HEK293 (cell line): ENCODE results near the gene GNA12.
A peak's percentile ranks its signal among the peaks of the same experiment; 100 is the strongest.

ENCODE experiments used
- CTCF ChIA-PET: fragments of 350-600 bp; formaldehyde crosslinking; extraction: SDS; loops from one replicate; lab custom pipeline; 2021; ENCODE audit warnings: antibody characterized with exemption; lab: Yijun Ruan, JAX
- POLR2A ChIA-PET: fragments of 300-600 bp; formaldehyde crosslinking; extraction: SDS; loops from one replicate; lab custom pipeline; 2020; ENCODE audit warnings: antibody characterized with exemption, inconsistent platforms; lab: Yijun Ruan, JAX
- H3K27ac ChIP-seq: fragments of 200-500 bp; sonication (Bioruptor generic); 2 replicates; pipeline ENCODE4 v1.5.1; 2014; ENCODE audit warnings: low read depth, low read length, control low read depth, inconsistent platforms; ENCODE audit errors: extremely low read depth
- H3K36me3 ChIP-seq, 2 experiments: fragments of 200-500 bp in 1 of 2; sonication (Bioruptor generic) in 1 of 2; 1 replicate in 1 of 2; 2 replicates in 1 of 2; pipeline ENCODE4 v1.5.1; 2014 to 2017; ENCODE audit warnings: inconsistent platforms in 2 of 2, low read length in 2 of 2; ENCODE audit not compliant: control insufficient read depth in 2 of 2, insufficient read depth in 1 of 2
- H3K4me1 ChIP-seq: fragments of 200-500 bp; sonication (Bioruptor generic); 2 replicates; pipeline ENCODE4 v1.5.1; 2014; ENCODE audit warnings: mild to moderate bottlenecking, low read length, inconsistent platforms; ENCODE audit not compliant: control insufficient read depth, insufficient read depth
- H3K4me3 ChIP-seq: 2 replicates; pipeline ENCODE4 v1.5.1; 2011; ENCODE audit warnings: low read depth, mild to moderate bottlenecking, control low read depth, low read length, moderate library complexity
- H3K9me3 ChIP-seq: fragments of 200-500 bp; sonication (Bioruptor generic); 2 replicates; pipeline ENCODE4 v1.5.1; 2014; ENCODE audit warnings: low read depth, low read length, inconsistent platforms; ENCODE audit not compliant: control insufficient read depth, insufficient read depth
- HOXC10 ChIP-seq: sonication (generic); formaldehyde crosslinking; IDR thresholded peaks from 2 replicates; pipeline ENCODE4 v1.8.1; 2023; ENCODE audit warnings: mild to moderate bottlenecking, missing genetic modification reagents
- OSR2 ChIP-seq: fragments of 450-650 bp; formaldehyde crosslinking; IDR thresholded peaks from 2 replicates; pipeline ENCODE4 v1.5.1; 2016; ENCODE audit warnings: missing biosample characterization, missing genetic modification characterization
- REPIN1 ChIP-seq: fragments of 450-650 bp; formaldehyde crosslinking; IDR thresholded peaks from 2 replicates; pipeline ENCODE4 v1.5.1; 2017; ENCODE audit warnings: missing biosample characterization, missing genetic modification characterization, low read depth
- SCRT1 ChIP-seq: fragments of 450-650 bp; formaldehyde crosslinking; IDR thresholded peaks from 2 replicates; pipeline ENCODE4 v1.5.1; 2016; ENCODE audit warnings: missing biosample characterization, missing genetic modification characterization, borderline replicate concordance
- SP3 ChIP-seq: fragments of 450-650 bp; formaldehyde crosslinking; IDR thresholded peaks from 2 replicates; pipeline ENCODE4 v1.5.1; 2016; ENCODE audit warnings: missing biosample characterization, missing genetic modification characterization
- TRIM28 ChIP-seq: IDR thresholded peaks from 2 replicates; pipeline ENCODE4 v1.6.1; 2011; ENCODE audit warnings: low read length, control low read depth, borderline replicate concordance
- ZBTB8A ChIP-seq: fragments of 450-650 bp; formaldehyde crosslinking; IDR thresholded peaks from 2 replicates; pipeline ENCODE4 v1.5.1; 2016; ENCODE audit warnings: missing biosample characterization, missing genetic modification characterization
- ZNF146 ChIP-seq: fragments of 450-650 bp; formaldehyde crosslinking; IDR thresholded peaks from 2 replicates; pipeline ENCODE4 v1.5.1; 2016; ENCODE audit warnings: missing biosample characterization, missing genetic modification characterization
- ZNF169 ChIP-seq: fragments of 450-650 bp; formaldehyde crosslinking; IDR thresholded peaks from 2 replicates; pipeline ENCODE4 v1.5.1; 2016; ENCODE audit warnings: missing biosample characterization, missing genetic modification characterization
- ZNF184 ChIP-seq: fragments of 450-650 bp; IDR thresholded peaks from 2 replicates; pipeline ENCODE4 v1.5.1; 2018; ENCODE audit warnings: missing biosample characterization, mild to moderate bottlenecking, missing genetic modification characterization
- ZNF274 ChIP-seq, 2 experiments: fragments of 200-500 bp in 1 of 2; fragments of 450-650 bp in 1 of 2; sonication (Bioruptor generic) in 1 of 2; formaldehyde crosslinking in 1 of 2; IDR thresholded peaks; 2 replicates each; pipeline versions ENCODE4 v1.5.1 to v1.6.1; 2014 to 2016; ENCODE audit warnings: borderline replicate concordance in 1 of 2, inconsistent platforms in 1 of 2, low read length in 1 of 2, missing biosample characterization in 1 of 2, missing genetic modification characterization in 1 of 2
- ZNF354C ChIP-seq: fragments of 450-650 bp; formaldehyde crosslinking; IDR thresholded peaks from 2 replicates; pipeline ENCODE4 v1.5.1; 2016; ENCODE audit warnings: missing biosample characterization, missing genetic modification characterization, low read depth, borderline replicate concordance
- ZNF404 ChIP-seq: fragments of 450-650 bp; formaldehyde crosslinking; IDR thresholded peaks from 2 replicates; pipeline ENCODE4 v1.5.1; 2017; ENCODE audit warnings: missing biosample characterization, missing genetic modification characterization
- ZNF426 ChIP-seq: fragments of 450-650 bp; formaldehyde crosslinking; IDR thresholded peaks from 2 replicates; pipeline ENCODE4 v1.5.1; 2017; ENCODE audit warnings: missing biosample characterization, missing genetic modification characterization, mild to moderate bottlenecking, inconsistent platforms, moderate library complexity
- ZNF473 ChIP-seq: fragments of 450-650 bp; formaldehyde crosslinking; IDR thresholded peaks from 2 replicates; pipeline ENCODE4 v1.5.1; 2017; ENCODE audit warnings: missing biosample characterization, missing genetic modification characterization
- ZNF48 ChIP-seq: fragments of 450-650 bp; formaldehyde crosslinking; IDR thresholded peaks from 2 replicates; pipeline ENCODE4 v1.5.1; 2016; ENCODE audit warnings: missing biosample characterization, missing genetic modification characterization
- ZNF501 ChIP-seq: fragments of 450-650 bp; formaldehyde crosslinking; IDR thresholded peaks from 2 replicates; pipeline ENCODE4 v1.5.1; 2016; ENCODE audit warnings: missing biosample characterization, missing genetic modification characterization
- ZNF558 ChIP-seq: fragments of 450-650 bp; formaldehyde crosslinking; IDR thresholded peaks from 2 replicates; pipeline ENCODE4 v1.5.1; 2016; ENCODE audit warnings: missing biosample characterization, missing genetic modification characterization
- ZNF560 ChIP-seq: fragments of 450-650 bp; formaldehyde crosslinking; IDR thresholded peaks from 2 replicates; pipeline ENCODE4 v1.5.1; 2017; ENCODE audit warnings: missing biosample characterization, missing genetic modification characterization, borderline replicate concordance
- ZNF585B ChIP-seq: fragments of 450-650 bp; formaldehyde crosslinking; IDR thresholded peaks from 2 replicates; pipeline ENCODE4 v1.5.1; 2016; ENCODE audit warnings: missing biosample characterization, missing genetic modification characterization
- ZNF623 ChIP-seq: fragments of 450-650 bp; formaldehyde crosslinking; IDR thresholded peaks from 2 replicates; pipeline ENCODE4 v1.5.1; 2016; ENCODE audit warnings: missing biosample characterization, missing genetic modification characterization
- ZNF629 ChIP-seq: fragments of 450-650 bp; formaldehyde crosslinking; IDR thresholded peaks from 2 replicates; pipeline ENCODE4 v1.5.1; 2017; ENCODE audit warnings: missing biosample characterization, missing genetic modification characterization
- ZNF670 ChIP-seq: fragments of 450-650 bp; formaldehyde crosslinking; IDR thresholded peaks from 2 replicates; pipeline ENCODE4 v1.5.1; 2016; ENCODE audit warnings: missing biosample characterization, missing genetic modification characterization, low read depth
- ZNF677 ChIP-seq: fragments of 450-650 bp; IDR thresholded peaks from 2 replicates; pipeline ENCODE4 v1.5.0; 2018; ENCODE audit warnings: missing biosample characterization, mild to moderate bottlenecking, missing genetic modification characterization, moderate library complexity
- ZNF843 ChIP-seq: fragments of 450-650 bp; formaldehyde crosslinking; IDR thresholded peaks from 2 replicates; pipeline ENCODE4 v1.5.1; 2016; ENCODE audit warnings: missing biosample characterization, missing genetic modification characterization
- TF ChIP-seq, protein P1 (sequence below): fragments of 450-650 bp; formaldehyde crosslinking; IDR thresholded peaks from 2 replicates; pipeline ENCODE4 v1.5.1; 2017; ENCODE audit warnings: missing biosample characterization, missing genetic modification characterization
- TF ChIP-seq, protein P2 (sequence below): fragments of 450-650 bp; formaldehyde crosslinking; IDR thresholded peaks from 2 replicates; pipeline ENCODE4 v1.5.1; 2016; ENCODE audit warnings: missing biosample characterization, missing genetic modification characterization
- TF ChIP-seq, protein P3 (sequence below): sonication (generic); formaldehyde crosslinking; IDR thresholded peaks from 2 replicates; pipeline ENCODE4 v1.8.1; 2022; ENCODE audit warnings: mild to moderate bottlenecking, moderate library complexity, missing genetic modification reagents
- TF ChIP-seq, protein P4 (sequence below): fragments of 450-650 bp; formaldehyde crosslinking; IDR thresholded peaks from 2 replicates; pipeline ENCODE4 v1.5.1; 2016; ENCODE audit warnings: missing biosample characterization, missing genetic modification characterization

GNA12 gene

DNA sequence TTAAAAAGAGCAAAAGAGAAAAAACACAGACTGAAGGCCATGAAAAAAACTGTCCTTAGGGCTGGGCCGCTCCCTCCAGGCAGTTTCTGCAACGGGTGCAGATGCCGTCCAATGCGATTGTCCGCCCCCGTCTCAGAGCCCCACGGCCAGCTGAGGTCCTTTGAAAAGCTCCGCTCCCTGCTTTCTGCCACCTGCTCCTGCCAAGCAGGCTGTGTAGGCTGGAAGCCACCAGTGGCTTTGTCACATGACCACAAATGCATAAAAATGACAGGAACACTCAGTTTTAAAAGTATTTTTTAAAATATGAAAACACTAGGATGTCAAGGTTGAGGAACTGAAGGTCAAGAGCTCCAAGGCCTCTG is 84.4 kb downstream of the GNA12 start (continued):
- TF ChIP-seq ZNF404 (tag by site-specific recombination) = no peak
- no peak for TF ChIP-seq ZNF585B (tag by site-specific recombination)

DNA sequence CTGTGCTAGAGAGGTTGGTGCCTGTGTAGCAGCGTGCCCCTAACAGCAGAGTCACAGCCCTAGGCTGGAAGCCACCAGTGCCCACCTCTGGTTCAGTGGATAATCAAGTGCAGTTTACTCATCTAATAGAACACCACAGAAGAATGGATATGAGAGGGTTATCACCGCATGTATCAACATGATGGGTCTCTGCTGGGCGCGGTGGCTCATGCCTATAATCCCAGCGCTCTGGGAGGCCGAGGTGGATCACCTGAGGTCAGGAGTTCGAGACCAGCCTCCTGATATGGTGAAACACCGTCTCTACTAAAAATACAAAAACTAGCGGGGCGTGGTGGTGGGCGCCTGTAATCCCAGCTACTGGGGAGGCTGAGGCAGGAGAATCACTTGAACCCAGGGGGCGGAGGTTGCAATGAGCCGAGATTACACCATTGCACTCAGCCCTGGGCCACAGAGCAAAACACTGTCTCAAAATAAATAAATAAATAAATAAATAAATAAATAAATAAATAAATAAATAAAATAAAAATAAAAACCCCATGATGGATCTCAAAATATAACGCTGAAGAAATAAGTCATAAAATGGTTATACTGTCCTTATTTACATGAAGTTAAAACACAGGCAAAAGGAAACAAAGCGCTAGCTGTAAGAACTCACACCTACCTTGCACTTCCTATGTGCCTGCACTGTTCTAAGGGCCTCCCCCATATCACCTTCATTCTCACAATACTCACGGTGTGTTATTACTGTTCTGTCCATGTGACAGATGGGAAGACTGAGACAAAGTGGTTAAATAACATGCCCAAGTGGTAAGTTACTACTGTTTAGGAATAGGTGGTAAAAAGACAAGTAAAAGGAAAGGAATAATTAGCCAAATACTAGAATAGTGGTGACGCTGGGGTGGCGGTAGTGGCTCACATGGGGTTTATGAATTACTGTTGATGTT is 85.2 kb downstream of the GNA12 start:
- peak overlapping the region; percentile 45 for H3K27ac ChIP-seq
- no peak overlapping the region for H3K4me3 ChIP-seq
- CTCF ChIA-PET = interaction anchor here (0.5 to 1.0 kb wide), 4 partner anchors 19 to 115 kb away, joined by 3 to 6 read pairs (median 4); no protein-coding TSS in a partner anchor
- no peaks in the 10 kb centered on the region for H3K36me3 ChIP-seq
- POLR2A ChIA-PET = interaction anchor here (0.9 kb wide), 1 partner anchor 63 kb away, joined by 3 read pairs; no protein-coding TSS in a partner anchor
- H3K9me3 ChIP-seq = no peaks in the 10 kb centered on the region
- peaks cover 6% of the 10 kb centered on the region for H3K4me1 ChIP-seq
- TF ChIP-seq ZNF473 (no peak), ZNF146 (no peak; the same call in 1 of the 2 replicates), OSR2 (tag by site-specific recombination) (no peak), ZNF274 (IDR thresholded peaks at IDR 0.05; ENCODE audit: low read length) (no peak), ZNF274 (tag by site-specific recombination; IDR thresholded peaks at IDR 0.05; ENCODE audit: borderline replicate concordance) (no peak), REPIN1 (tag by site-specific recombination) (no peak), ZNF558 (tag by site-specific recombination) (peak; percentile 74), SCRT1 (tag by site-specific recombination) (no peak), ZNF169 (no peak), ZNF670 (tag by site-specific recombination) (no peak), SP3 (no peak; the same call in 1 of the 2 replicates), ZNF560 (tag by site-specific recombination) (peak; percentile 86; the same call in 1 of the 2 replicates), ZNF623 (tag by site-specific recombination) (peak; percentile 82), ZNF426 (peak; percentile 96), ZNF354C (tag by site-specific recombination) (0 out of 2 replicates have a peak, but pooled peaks have one; percentile 47), ZBTB8A (tag by site-specific recombination) (peak; percentile 78), ZNF501 (tag by site-specific recombination) (no peak), ZNF48 (no peak), TRIM28 (no peak), ZNF629 (tag by site-specific recombination) (peak; percentile 60; the same call in 1 of the 2 replicates), ZNF184 (tag by site-specific recombination) (no peak), ZNF843 (no peak), ZNF677 (tag by site-specific recombination) (no peak), HOXC10 (CRISPR knock-in tag) (no peak)
- TF ChIP-seq, protein P1, sequence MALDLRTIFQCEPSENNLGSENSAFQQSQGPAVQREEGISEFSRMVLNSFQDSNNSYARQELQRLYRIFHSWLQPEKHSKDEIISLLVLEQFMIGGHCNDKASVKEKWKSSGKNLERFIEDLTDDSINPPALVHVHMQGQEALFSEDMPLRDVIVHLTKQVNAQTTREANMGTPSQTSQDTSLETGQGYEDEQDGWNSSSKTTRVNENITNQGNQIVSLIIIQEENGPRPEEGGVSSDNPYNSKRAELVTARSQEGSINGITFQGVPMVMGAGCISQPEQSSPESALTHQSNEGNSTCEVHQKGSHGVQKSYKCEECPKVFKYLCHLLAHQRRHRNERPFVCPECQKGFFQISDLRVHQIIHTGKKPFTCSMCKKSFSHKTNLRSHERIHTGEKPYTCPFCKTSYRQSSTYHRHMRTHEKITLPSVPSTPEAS (tag by site-specific recombination) = no peak
- TF ChIP-seq, protein P2, sequence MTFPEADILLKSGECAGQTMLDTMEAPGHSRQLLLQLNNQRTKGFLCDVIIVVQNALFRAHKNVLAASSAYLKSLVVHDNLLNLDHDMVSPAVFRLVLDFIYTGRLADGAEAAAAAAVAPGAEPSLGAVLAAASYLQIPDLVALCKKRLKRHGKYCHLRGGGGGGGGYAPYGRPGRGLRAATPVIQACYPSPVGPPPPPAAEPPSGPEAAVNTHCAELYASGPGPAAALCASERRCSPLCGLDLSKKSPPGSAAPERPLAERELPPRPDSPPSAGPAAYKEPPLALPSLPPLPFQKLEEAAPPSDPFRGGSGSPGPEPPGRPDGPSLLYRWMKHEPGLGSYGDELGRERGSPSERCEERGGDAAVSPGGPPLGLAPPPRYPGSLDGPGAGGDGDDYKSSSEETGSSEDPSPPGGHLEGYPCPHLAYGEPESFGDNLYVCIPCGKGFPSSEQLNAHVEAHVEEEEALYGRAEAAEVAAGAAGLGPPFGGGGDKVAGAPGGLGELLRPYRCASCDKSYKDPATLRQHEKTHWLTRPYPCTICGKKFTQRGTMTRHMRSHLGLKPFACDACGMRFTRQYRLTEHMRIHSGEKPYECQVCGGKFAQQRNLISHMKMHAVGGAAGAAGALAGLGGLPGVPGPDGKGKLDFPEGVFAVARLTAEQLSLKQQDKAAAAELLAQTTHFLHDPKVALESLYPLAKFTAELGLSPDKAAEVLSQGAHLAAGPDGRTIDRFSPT (tag by site-specific recombination) = no peak
- TF ChIP-seq, protein P3, sequence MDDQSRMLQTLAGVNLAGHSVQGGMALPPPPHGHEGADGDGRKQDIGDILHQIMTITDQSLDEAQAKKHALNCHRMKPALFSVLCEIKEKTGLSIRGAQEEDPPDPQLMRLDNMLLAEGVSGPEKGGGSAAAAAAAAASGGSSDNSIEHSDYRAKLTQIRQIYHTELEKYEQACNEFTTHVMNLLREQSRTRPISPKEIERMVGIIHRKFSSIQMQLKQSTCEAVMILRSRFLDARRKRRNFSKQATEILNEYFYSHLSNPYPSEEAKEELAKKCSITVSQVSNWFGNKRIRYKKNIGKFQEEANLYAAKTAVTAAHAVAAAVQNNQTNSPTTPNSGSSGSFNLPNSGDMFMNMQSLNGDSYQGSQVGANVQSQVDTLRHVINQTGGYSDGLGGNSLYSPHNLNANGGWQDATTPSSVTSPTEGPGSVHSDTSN (CRISPR knock-in tag) = no peak
- TF ChIP-seq, protein P4, sequence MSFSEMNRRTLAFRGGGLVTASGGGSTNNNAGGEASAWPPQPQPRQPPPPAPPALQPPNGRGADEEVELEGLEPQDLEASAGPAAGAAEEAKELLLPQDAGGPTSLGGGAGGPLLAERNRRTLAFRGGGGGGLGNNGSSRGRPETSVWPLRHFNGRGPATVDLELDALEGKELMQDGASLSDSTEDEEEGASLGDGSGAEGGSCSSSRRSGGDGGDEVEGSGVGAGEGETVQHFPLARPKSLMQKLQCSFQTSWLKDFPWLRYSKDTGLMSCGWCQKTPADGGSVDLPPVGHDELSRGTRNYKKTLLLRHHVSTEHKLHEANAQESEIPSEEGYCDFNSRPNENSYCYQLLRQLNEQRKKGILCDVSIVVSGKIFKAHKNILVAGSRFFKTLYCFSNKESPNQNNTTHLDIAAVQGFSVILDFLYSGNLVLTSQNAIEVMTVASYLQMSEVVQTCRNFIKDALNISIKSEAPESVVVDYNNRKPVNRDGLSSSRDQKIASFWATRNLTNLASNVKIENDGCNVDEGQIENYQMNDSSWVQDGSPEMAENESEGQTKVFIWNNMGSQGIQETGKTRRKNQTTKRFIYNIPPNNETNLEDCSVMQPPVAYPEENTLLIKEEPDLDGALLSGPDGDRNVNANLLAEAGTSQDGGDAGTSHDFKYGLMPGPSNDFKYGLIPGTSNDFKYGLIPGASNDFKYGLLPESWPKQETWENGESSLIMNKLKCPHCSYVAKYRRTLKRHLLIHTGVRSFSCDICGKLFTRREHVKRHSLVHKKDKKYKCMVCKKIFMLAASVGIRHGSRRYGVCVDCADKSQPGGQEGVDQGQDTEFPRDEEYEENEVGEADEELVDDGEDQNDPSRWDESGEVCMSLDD = no peak
